Calu3 (cell line): ENCODE measurements around the gene CEP126. TPM values are rescaled to one million over a fixed set of nuclear protein-coding genes. Genes with fewer than 3 reads are reported as not detected.

Experiments used
- BruUV-seq: library from RNA; stranded (reverse); fragments of 400-500 nt; replicated peaks from 2 replicates; lab custom pipeline; 2021; lab: Mats Ljungman, UMichigan
- CTCF ChIA-PET: fragments of 300-600 bp; sonication (Branson Sonifier 250); formaldehyde crosslinking; loops from one replicate; lab custom pipeline; 2022; ENCODE audit warnings: antibody characterized with exemption; lab: Charles Lee
- DNase-seq: peaks from one replicate; pipeline ENCODE4 v3.0.0; 2022
- H3K27ac Mint-ChIP-seq: one replicate; pipeline ENCODE4 v1.8.0; 2022; ENCODE audit warnings: mixed read lengths; ENCODE audit not compliant: unreplicated experiment
- H3K27me3 Mint-ChIP-seq: one replicate; pipeline ENCODE4 v1.8.0; 2022; ENCODE audit warnings: mixed read lengths; ENCODE audit not compliant: unreplicated experiment
- H3K36me3 Mint-ChIP-seq: one replicate; pipeline ENCODE4 v1.8.0; 2022; ENCODE audit warnings: mild to moderate bottlenecking, moderate library complexity, mixed read lengths; ENCODE audit not compliant: insufficient read depth, unreplicated experiment
- H3K4me1 Mint-ChIP-seq: one replicate; pipeline ENCODE4 v1.8.0; 2022; ENCODE audit warnings: mild to moderate bottlenecking, low read depth, mixed read lengths; ENCODE audit not compliant: unreplicated experiment
- H3K4me3 Mint-ChIP-seq: one replicate; pipeline ENCODE4 v1.8.0; 2022; ENCODE audit warnings: mild to moderate bottlenecking, low read depth, moderate library complexity, mixed read lengths; ENCODE audit not compliant: unreplicated experiment
- H3K9me3 Mint-ChIP-seq: one replicate; pipeline ENCODE4 v1.8.0; 2022; ENCODE audit warnings: low read depth, mixed read lengths; ENCODE audit not compliant: unreplicated experiment
- CTCF ChIP-seq: fragments of 200-600 bp; IDR thresholded peaks from one replicate; pipeline ENCODE4 v1.8.0; 2022; ENCODE audit warnings: antibody characterized with exemption; ENCODE audit not compliant: unreplicated experiment
- intact Hi-C: fragments of 100-400 bp; cut with micrococcal nuclease; formaldehyde crosslinking; loops from one replicate; pipeline ENCODE4 v1.10.0; 2022; ENCODE audit not compliant: unreplicated experiment
- total RNA-seq: library from RNA; stranded (reverse); gene quantifications from 2 replicates; pipeline ENCODE4 v1.2.3, GENCODE V29; 2022

CEP126 gene
- total RNA-seq, 1 experiment from 2014 or later, result 3.1 TPM

- DNase-seq, result peak; percentile 75
- H3K27me3 Mint-ChIP-seq, result no peaks in the 10 kb centered on the region
- no peaks in the 10 kb centered on the region for H3K9me3 Mint-ChIP-seq
- no peaks in the 10 kb centered on the region for H3K36me3 Mint-ChIP-seq
- BruUV-seq, result no TSS peak
- CTCF ChIA-PET, result no interaction called here
- TF ChIP-seq CTCF, result no peak
- H3K4me3 Mint-ChIP-seq, result peak overlapping the region; percentile 44
- peak overlapping the region; percentile 18 for H3K27ac Mint-ChIP-seq
- H3K4me1 Mint-ChIP-seq, result peaks cover 28% of the 10 kb centered on the region
- intact Hi-C loops, result loop anchor here (2.0 kb wide), 1 partner anchor 258 kb away; no protein-coding TSS in a partner anchor
Observed at GRCh38 chr11:102010776-102011494, 96.1 kb downstream of the CEP126 start.

- CTCF ChIA-PET, result no interaction called here
- Mint-ChIP-seq H3K4me1 (peaks cover 21% of the 10 kb centered on the region), H3K9me3 (no peaks in the 10 kb centered on the region), H3K4me3 (no peak overlapping the region), H3K36me3 (no peaks in the 10 kb centered on the region), H3K27me3 (no peaks in the 10 kb centered on the region), H3K27ac (no peak overlapping the region)
- BruUV-seq, result no TSS peak
- TF ChIP-seq CTCF, result no peak
- DNase-seq, result no peak
- intact Hi-C loops, result no loop called here
Observed at GRCh38 chr11:102012946-102013345, 98.1 kb downstream of the CEP126 start.

- DNase-seq, result no peak
- intact Hi-C loops, result no loop called here
- no TSS peak for BruUV-seq
- Mint-ChIP-seq H3K4me3 (no peak overlapping the region), H3K9me3 (no peaks in the 10 kb centered on the region), H3K27ac (no peak overlapping the region), H3K36me3 (no peaks in the 10 kb centered on the region), H3K27me3 (no peaks in the 10 kb centered on the region), H3K4me1 (peaks cover 19% of the 10 kb centered on the region)
- CTCF ChIA-PET, result no interaction called here
- TF ChIP-seq CTCF, result no peak
Observed at GRCh38 chr11:102014756-102015155, 99.9 kb downstream of the CEP126 start.

- BruUV-seq, result no TSS peak
- CTCF ChIA-PET, result no interaction called here
- H3K36me3 Mint-ChIP-seq, result no peaks in the 10 kb centered on the region
- H3K4me1 Mint-ChIP-seq, result peaks cover 7% of the 10 kb centered on the region
- no peak for DNase-seq
- no peaks in the 10 kb centered on the region for H3K27me3 Mint-ChIP-seq
- no peak overlapping the region for H3K4me3 Mint-ChIP-seq
- TF ChIP-seq CTCF, result no peak
- intact Hi-C loops, result no loop called here
- no peaks in the 10 kb centered on the region for H3K9me3 Mint-ChIP-seq
- no peak overlapping the region for H3K27ac Mint-ChIP-seq
Observed at GRCh38 chr11:102017026-102017425, 102.2 kb downstream of the CEP126 start.
